Measurements from ENCODE around the gene KRT75. TPM values are rescaled to one million over a fixed set of nuclear protein-coding genes. Genes with fewer than 3 reads are reported as not detected.

Gene KRT75
- total RNA-seq, 3 donors from 2014 or later: not detected

- no peaks in the 10 kb centered on the region for H3K36me3 ChIP-seq
- no peak overlapping the region for H3K27ac ChIP-seq
- DNase-seq (ENCODE audit: low spot score in 2 of 2): no peak
- TF ChIP-seq CTCF (IDR thresholded peaks at IDR 0.05): no peak
- no peak for TF ChIP-seq POLR2AphosphoS5 (IDR thresholded peaks at IDR 0.05)
- no peak for TF ChIP-seq POLR2A (IDR thresholded peaks at IDR 0.05)
- no peaks in the 10 kb centered on the region for H3K9me3 ChIP-seq
- no peak overlapping the region for H3K4me3 ChIP-seq
- H3K4me1 ChIP-seq: no peaks in the 10 kb centered on the region
- H3K27me3 ChIP-seq: no peaks in the 10 kb centered on the region
- intact Hi-C loops (cut with DNase I; ENCODE audit: low total_unique reads): no loop called here
These were observed 35.7 kb upstream of the KRT75 start for GRCh38 chr12:52469853-52470252.

GRCh38 chr12:52464897-52465296 is 30.7 kb upstream of the KRT75 start:
- H3K27me3 ChIP-seq: no peaks in the 10 kb centered on the region
- TF ChIP-seq CTCF (IDR thresholded peaks at IDR 0.05) (no peak), POLR2A (IDR thresholded peaks at IDR 0.05) (no peak)
- no peak overlapping the region for H3K27ac ChIP-seq
- no peaks in the 10 kb centered on the region for H3K36me3 ChIP-seq
- no peaks in the 10 kb centered on the region for H3K4me1 ChIP-seq
- no peak overlapping the region for H3K4me3 ChIP-seq
- DNase-seq (ENCODE audit: low spot score in 2 of 2): no peak
- intact Hi-C loops (cut with DNase I; ENCODE audit: low total_unique reads): no loop called here
- no peaks in the 10 kb centered on the region for H3K9me3 ChIP-seq

GRCh38 chr12:52461693-52462092 is 27.5 kb upstream of the KRT75 start:
- no peaks in the 10 kb centered on the region for H3K4me1 ChIP-seq
- H3K27me3 ChIP-seq: no peaks in the 10 kb centered on the region
- no peak overlapping the region for H3K27ac ChIP-seq
- intact Hi-C loops (cut with DNase I; ENCODE audit: low total_unique reads): no loop called here
- H3K9me3 ChIP-seq: no peaks in the 10 kb centered on the region
- H3K36me3 ChIP-seq: no peaks in the 10 kb centered on the region
- TF ChIP-seq POLR2A (IDR thresholded peaks at IDR 0.05) (no peak), POLR2AphosphoS5 (IDR thresholded peaks at IDR 0.05) (no peak), CTCF (IDR thresholded peaks at IDR 0.05) (no peak)
- no peak for DNase-seq (ENCODE audit: low spot score in 2 of 2)
- H3K4me3 ChIP-seq: no peak overlapping the region

- Histone ChIP-seq H3K4me1 (peaks cover 0 to 5% of the 10 kb centered on the region in 2 donors), H3K36me3 (no peaks in the 10 kb centered on the region), H3K9me3 (no peaks in the 10 kb centered on the region), H3K4me3 (no peak overlapping the region), H3K27me3 (no peaks in the 10 kb centered on the region), H3K27ac (no peak overlapping the region)
- DNase-seq (ENCODE audit: low spot score in 2 of 2): no peak
- intact Hi-C loops (cut with DNase I; ENCODE audit: low total_unique reads): no loop called here
- no peak for TF ChIP-seq POLR2A (IDR thresholded peaks at IDR 0.05)
- no peak for TF ChIP-seq CTCF (IDR thresholded peaks at IDR 0.05)
- TF ChIP-seq POLR2AphosphoS5 (IDR thresholded peaks at IDR 0.05): no peak
These were observed 24.7 kb upstream of the KRT75 start for GRCh38 chr12:52458861-52459260.

GRCh38 chr12:52455821-52456220 is 21.6 kb upstream of the KRT75 start:
- no peak overlapping the region for H3K27ac ChIP-seq
- no peaks in the 10 kb centered on the region for H3K36me3 ChIP-seq
- no peak for DNase-seq (ENCODE audit: low spot score in 2 of 2)
- H3K9me3 ChIP-seq: no peaks in the 10 kb centered on the region
- no peak overlapping the region for H3K4me3 ChIP-seq
- H3K27me3 ChIP-seq: no peaks in the 10 kb centered on the region
- H3K4me1 ChIP-seq: peaks cover 0 to 5% of the 10 kb centered on the region in 2 donors
- TF ChIP-seq POLR2AphosphoS5 (IDR thresholded peaks at IDR 0.05) (no peak), POLR2A (IDR thresholded peaks at IDR 0.05) (no peak), CTCF (IDR thresholded peaks at IDR 0.05) (no peak)
- intact Hi-C loops (cut with DNase I; ENCODE audit: low total_unique reads): no loop called here
